Measurements from ENCODE around the gene WDFY2.

Gene WDFY2

GRCh38 chr13:51583875-51584730, at the start of gene WDFY2:
Gene WDFY2, plus strand, starts transcription at chr13:51584462. Its CDS starts 226 bp downstream, at chr13:51584688.
- Histone ChIP-seq H3K27ac (peak within 1 kb of the TSS; percentile 82), H3K36me3 (replicated peaks) (no peaks in the 10 kb centered on the region), H3K27me3 (replicated peaks) (no peaks in the 10 kb centered on the region), H3K4me3 (ENCODE audit: low read depth, low read length) (peak within 1 kb of the TSS; percentile 90)
- peak; percentile 100 for DNase-seq
- no peak for TF ChIP-seq CTCF (IDR thresholded peaks at IDR 0.05; ENCODE audit: low read depth, low read length, missing control alignments)
- in situ Hi-C loops (cut with HindIII; ENCODE audit: low pct_ligation_motif_present, low sequenced_read_pairs): no loop called here

GRCh38 chr13:51538591-51539179, 45.6 kb upstream of the WDFY2 start:
- H3K36me3 ChIP-seq (replicated peaks): no peaks in the 10 kb centered on the region
- in situ Hi-C loops (cut with HindIII; ENCODE audit: low pct_ligation_motif_present, low sequenced_read_pairs): no loop called here
- H3K27me3 ChIP-seq (replicated peaks): no peaks in the 10 kb centered on the region
- H3K4me3 ChIP-seq (ENCODE audit: low read depth, low read length): no peak overlapping the region
- no peak overlapping the region for H3K27ac ChIP-seq
- TF ChIP-seq CTCF (IDR thresholded peaks at IDR 0.05; ENCODE audit: low read depth, low read length, missing control alignments): no peak
- DNase-seq: no peak

- Histone ChIP-seq H3K4me3 (ENCODE audit: low read depth, low read length) (no peak overlapping the region), H3K27me3 (replicated peaks) (no peaks in the 10 kb centered on the region), H3K27ac (no peak overlapping the region), H3K36me3 (replicated peaks) (no peaks in the 10 kb centered on the region)
- no peak for TF ChIP-seq CTCF (IDR thresholded peaks at IDR 0.05; ENCODE audit: low read depth, low read length, missing control alignments)
- in situ Hi-C loops (cut with HindIII; ENCODE audit: low pct_ligation_motif_present, low sequenced_read_pairs): no loop called here
- DNase-seq: no peak
Measured at GRCh38 chr13:51539887-51540286, 44.4 kb upstream of the WDFY2 start.

GRCh38 chr13:51541037-51541436, 43.2 kb upstream of the WDFY2 start:
- H3K36me3 ChIP-seq (replicated peaks): no peaks in the 10 kb centered on the region
- in situ Hi-C loops (cut with HindIII; ENCODE audit: low pct_ligation_motif_present, low sequenced_read_pairs): no loop called here
- no peak for DNase-seq
- H3K27me3 ChIP-seq (replicated peaks): no peaks in the 10 kb centered on the region
- no peak overlapping the region for H3K4me3 ChIP-seq (ENCODE audit: low read depth, low read length)
- no peak overlapping the region for H3K27ac ChIP-seq
- TF ChIP-seq CTCF (IDR thresholded peaks at IDR 0.05; ENCODE audit: low read depth, low read length, missing control alignments): no peak

GRCh38 chr13:51541809-51542258, 42.4 kb upstream of the WDFY2 start:
- in situ Hi-C loops (cut with HindIII; ENCODE audit: low pct_ligation_motif_present, low sequenced_read_pairs): no loop called here
- TF ChIP-seq CTCF (IDR thresholded peaks at IDR 0.05; ENCODE audit: low read depth, low read length, missing control alignments): no peak
- no peak for DNase-seq
- H3K36me3 ChIP-seq (replicated peaks): no peaks in the 10 kb centered on the region
- H3K27ac ChIP-seq: no peak overlapping the region
- no peaks in the 10 kb centered on the region for H3K27me3 ChIP-seq (replicated peaks)
- no peak overlapping the region for H3K4me3 ChIP-seq (ENCODE audit: low read depth, low read length)
